Measurements from ENCODE around the gene SH2D2A. TPM values are rescaled to one million over a fixed set of nuclear protein-coding genes. Genes with fewer than 3 reads are reported as not detected.

Gene SH2D2A
- total and polyA plus RNA-seq, 2 experiments from 2014 or later = 0.18 to 0.60 TPM

DNA sequence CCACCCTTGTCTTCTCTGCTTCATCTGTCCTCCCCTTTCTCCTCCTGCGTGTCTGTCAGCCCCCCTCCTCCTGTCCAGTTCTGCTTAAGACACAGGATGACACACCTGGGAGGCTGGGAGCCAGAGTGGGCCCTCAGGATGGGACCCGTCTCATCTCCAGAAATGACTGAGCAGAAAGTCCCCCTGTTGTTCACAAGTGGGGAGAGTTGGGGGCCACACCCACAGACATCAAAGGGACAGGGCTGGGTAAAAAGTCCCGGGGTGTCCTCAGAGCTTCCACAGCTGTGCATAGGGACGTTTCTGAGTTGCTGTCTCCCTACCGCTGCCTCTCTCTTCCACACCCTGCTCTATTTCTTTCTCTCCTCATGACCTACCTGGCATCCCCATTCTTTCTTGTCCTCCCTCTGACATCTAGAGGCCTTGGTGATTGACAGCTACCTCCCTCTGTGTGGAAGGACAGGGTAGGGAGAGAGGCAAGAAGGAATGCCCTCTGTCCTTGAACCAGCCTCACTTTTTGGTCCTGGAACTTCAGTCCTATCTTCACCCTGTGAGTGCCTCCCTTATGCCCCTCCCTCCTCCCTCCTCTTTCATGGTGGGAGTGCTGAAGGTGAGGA, 19.5 kb upstream of the SH2D2A start:
- no peaks in the 10 kb centered on the region for H3K4me1 ChIP-seq (ENCODE audit: insufficient read depth)

DNA sequence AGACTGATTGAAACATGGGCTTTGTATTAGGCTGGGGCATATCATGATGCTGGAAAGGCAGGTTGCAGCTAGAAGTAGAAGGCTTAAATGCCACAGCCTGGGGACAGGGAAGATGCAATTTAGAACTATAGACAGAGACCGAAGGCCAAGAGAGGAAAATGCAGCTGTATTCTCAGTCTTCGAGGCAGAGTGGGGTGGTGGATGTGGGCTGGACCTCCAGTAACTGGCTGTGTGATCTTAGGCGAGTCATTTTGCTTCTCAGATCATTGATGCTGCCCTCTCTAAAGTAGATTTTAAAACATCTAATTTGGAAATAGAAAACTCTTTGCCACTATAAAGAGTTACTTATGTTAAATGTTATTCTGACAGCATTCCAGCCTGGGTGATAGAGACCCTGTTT, 17.7 kb upstream of the SH2D2A start:
- Histone ChIP-seq H3K4me2 (no peak overlapping the region), H3K27ac (no peak overlapping the region), H4K20me1 (ENCODE audit: insufficient read depth, poor library complexity, severe bottlenecking) (no peaks in the 10 kb centered on the region), H3K9me2 (replicated peaks; ENCODE audit: insufficient read depth) (no peaks in the 10 kb centered on the region), H3K27me3 (peaks cover 58% of the 10 kb centered on the region), H3K79me2 (no peaks in the 10 kb centered on the region), H3K4me1 (ENCODE audit: insufficient read depth) (no peaks in the 10 kb centered on the region), H3K9me3 (ENCODE audit: low read depth) (no peaks in the 10 kb centered on the region), H3K4me3 (no peak overlapping the region), H2AFZ (no peak overlapping the region), H3K36me3 (replicated peaks; ENCODE audit: insufficient read depth, low read depth) (no peaks in the 10 kb centered on the region)
- 87% methylated on average over 3 of the region's 3 CpGs for WGBS (ENCODE audit: low lambda C conversion rate, missing lambda C conversion rate)
- no peak for DNase-seq (ENCODE audit: low spot score)
- TF ChIP-seq EZH2phosphoT487 (IDR thresholded peaks at IDR 0.05; ENCODE audit: low read depth, severe bottlenecking, unreplicated experiment) = no peak
- TF ChIP-seq, protein P1, sequence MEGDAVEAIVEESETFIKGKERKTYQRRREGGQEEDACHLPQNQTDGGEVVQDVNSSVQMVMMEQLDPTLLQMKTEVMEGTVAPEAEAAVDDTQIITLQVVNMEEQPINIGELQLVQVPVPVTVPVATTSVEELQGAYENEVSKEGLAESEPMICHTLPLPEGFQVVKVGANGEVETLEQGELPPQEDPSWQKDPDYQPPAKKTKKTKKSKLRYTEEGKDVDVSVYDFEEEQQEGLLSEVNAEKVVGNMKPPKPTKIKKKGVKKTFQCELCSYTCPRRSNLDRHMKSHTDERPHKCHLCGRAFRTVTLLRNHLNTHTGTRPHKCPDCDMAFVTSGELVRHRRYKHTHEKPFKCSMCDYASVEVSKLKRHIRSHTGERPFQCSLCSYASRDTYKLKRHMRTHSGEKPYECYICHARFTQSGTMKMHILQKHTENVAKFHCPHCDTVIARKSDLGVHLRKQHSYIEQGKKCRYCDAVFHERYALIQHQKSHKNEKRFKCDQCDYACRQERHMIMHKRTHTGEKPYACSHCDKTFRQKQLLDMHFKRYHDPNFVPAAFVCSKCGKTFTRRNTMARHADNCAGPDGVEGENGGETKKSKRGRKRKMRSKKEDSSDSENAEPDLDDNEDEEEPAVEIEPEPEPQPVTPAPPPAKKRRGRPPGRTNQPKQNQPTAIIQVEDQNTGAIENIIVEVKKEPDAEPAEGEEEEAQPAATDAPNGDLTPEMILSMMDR (IDR thresholded peaks at IDR 0.05; ENCODE audit: poor library complexity) = no peak
- no peak for TF ChIP-seq EZH2 (IDR thresholded peaks at IDR 0.05; ENCODE audit: borderline replicate concordance)

More for the DNA sequence above, 19.5 kb upstream of the SH2D2A start:
- WGBS (ENCODE audit: low lambda C conversion rate, missing lambda C conversion rate) = 68% methylated on average over 5 of the region's 5 CpGs
- Histone ChIP-seq H3K9me3 (ENCODE audit: low read depth) (no peaks in the 10 kb centered on the region), H4K20me1 (ENCODE audit: insufficient read depth, poor library complexity, severe bottlenecking) (no peaks in the 10 kb centered on the region), H3K9me2 (replicated peaks; ENCODE audit: insufficient read depth) (no peaks in the 10 kb centered on the region), H3K27me3 (peaks cover 56% of the 10 kb centered on the region), H3K36me3 (replicated peaks; ENCODE audit: insufficient read depth, low read depth) (no peaks in the 10 kb centered on the region), H3K4me3 (no peak overlapping the region), H3K79me2 (no peaks in the 10 kb centered on the region), H3K4me2 (no peak overlapping the region), H3K27ac (no peak overlapping the region), H2AFZ (no peak overlapping the region)
- DNase-seq (ENCODE audit: low spot score) = no peak
- TF ChIP-seq EZH2phosphoT487 (IDR thresholded peaks at IDR 0.05; ENCODE audit: low read depth, severe bottlenecking, unreplicated experiment) (no peak), EZH2 (IDR thresholded peaks at IDR 0.05; ENCODE audit: borderline replicate concordance) (no peak)
- TF ChIP-seq, protein P1 (IDR thresholded peaks at IDR 0.05; ENCODE audit: poor library complexity) = no peak

DNA sequence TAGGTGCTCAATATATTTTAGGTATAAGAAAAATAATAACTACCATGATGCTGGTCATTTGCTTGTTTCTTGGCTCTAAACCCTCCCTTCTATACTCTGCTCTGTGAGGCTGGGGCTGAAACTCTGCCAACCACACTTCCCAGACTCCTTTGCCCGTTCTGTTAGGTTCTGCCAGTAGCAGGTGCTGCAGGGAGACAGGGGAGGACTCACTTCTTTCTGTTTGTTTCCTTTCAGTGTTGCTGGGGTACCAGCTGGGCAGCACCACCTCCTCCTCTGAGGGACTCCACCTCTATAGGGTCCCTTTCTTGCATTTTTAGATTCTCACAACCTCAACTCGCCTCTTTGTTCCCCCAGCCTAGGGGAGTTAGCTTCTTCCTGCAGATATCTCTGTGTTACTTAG, 17.0 kb upstream of the SH2D2A start:
- 74% methylated on average over 2 of the region's 2 CpGs for WGBS (ENCODE audit: low lambda C conversion rate, missing lambda C conversion rate)
- H3K79me2 ChIP-seq = no peaks in the 10 kb centered on the region
- no peaks in the 10 kb centered on the region for H4K20me1 ChIP-seq (ENCODE audit: insufficient read depth, poor library complexity, severe bottlenecking)
- H3K4me3 ChIP-seq = no peak overlapping the region
- no peak for TF ChIP-seq EZH2 (IDR thresholded peaks at IDR 0.05; ENCODE audit: borderline replicate concordance)
- TF ChIP-seq EZH2phosphoT487 (IDR thresholded peaks at IDR 0.05; ENCODE audit: low read depth, severe bottlenecking, unreplicated experiment) = no peak
- TF ChIP-seq, protein P1 (IDR thresholded peaks at IDR 0.05; ENCODE audit: poor library complexity) = no peak
- H3K36me3 ChIP-seq (replicated peaks; ENCODE audit: insufficient read depth, low read depth) = no peaks in the 10 kb centered on the region
- no peaks in the 10 kb centered on the region for H3K9me3 ChIP-seq (ENCODE audit: low read depth)
- no peaks in the 10 kb centered on the region for H3K9me2 ChIP-seq (replicated peaks; ENCODE audit: insufficient read depth)
- no peak for DNase-seq (ENCODE audit: low spot score)
- H3K4me2 ChIP-seq = no peak overlapping the region
- H3K27ac ChIP-seq = no peak overlapping the region
- H3K27me3 ChIP-seq = peaks cover 54% of the 10 kb centered on the region
- no peak overlapping the region for H2AFZ ChIP-seq
- H3K4me1 ChIP-seq (ENCODE audit: insufficient read depth) = no peaks in the 10 kb centered on the region
